GM23338 (cell line): ENCODE data around the gene DDRGK1. TPM values are rescaled to one million over a fixed set of nuclear protein-coding genes. Genes with fewer than 3 reads are reported as not detected.
A peak's percentile ranks its signal among the peaks of the same experiment; 100 is the strongest.

Experiments used
- ATAC-seq: fragments of 200-7000 bp; cut with Tn5 transposase; 3 replicates; pipeline ENCODE4 v1.9.1; 2020
- DNase-seq: peaks from one replicate; pipeline ENCODE4 v3.0.0-alpha.2; 2015; ENCODE audit warnings: low spot score
- H2AFZ ChIP-seq: fragments of 200-600 bp; sonication (generic); 2 replicates; pipeline ENCODE4 v1.8.0; 2016; ENCODE audit warnings: antibody characterized with exemption, mild to moderate bottlenecking, moderate library complexity
- H3F3A ChIP-seq: fragments of 200-600 bp; sonication (generic); replicated peaks from 2 replicates; pipeline ENCODE4 v1.8.0; 2017; ENCODE audit warnings: antibody characterized with exemption, mixed run types, low read depth
- H3K27ac ChIP-seq: fragments of 200-600 bp; sonication (generic); 2 replicates; pipeline ENCODE4 v1.6.1; 2016; ENCODE audit warnings: low read depth
- H3K27me3 ChIP-seq: fragments of 200-600 bp; sonication (generic); 2 replicates; pipeline ENCODE4 v1.8.0; 2016; ENCODE audit warnings: mild to moderate bottlenecking, mixed run types, moderate library complexity; ENCODE audit not compliant: insufficient read depth
- H3K36me3 ChIP-seq: fragments of 200-600 bp; sonication (generic); 2 replicates; pipeline ENCODE4 v1.8.0; 2016; ENCODE audit warnings: mild to moderate bottlenecking; ENCODE audit not compliant: insufficient read depth
- H3K4me1 ChIP-seq: fragments of 200-600 bp; sonication (generic); 2 replicates; pipeline ENCODE4 v1.8.0; 2016; ENCODE audit warnings: mild to moderate bottlenecking, moderate library complexity; ENCODE audit not compliant: insufficient read depth
- H3K4me2 ChIP-seq: fragments of 200-600 bp; sonication (generic); 2 replicates; pipeline ENCODE4 v1.7.1; 2017; ENCODE audit warnings: mixed run types
- H3K4me3 ChIP-seq: fragments of 200-600 bp; sonication (generic); 2 replicates; pipeline ENCODE4 v1.6.1; 2016; ENCODE audit warnings: mixed run types
- H3K79me2 ChIP-seq: fragments of 200-600 bp; sonication (generic); replicated peaks from 2 replicates; pipeline ENCODE4 v1.8.0; 2017; ENCODE audit warnings: mild to moderate bottlenecking; ENCODE audit not compliant: insufficient read depth
- H3K9me2 ChIP-seq: fragments of 200-600 bp; sonication (generic); 2 replicates; pipeline ENCODE4 v1.8.0; 2017; ENCODE audit not compliant: insufficient read depth
- H4K20me1 ChIP-seq: fragments of 200-600 bp; sonication (generic); replicated peaks from 2 replicates; pipeline ENCODE4 v1.8.0; 2017; ENCODE audit warnings: mild to moderate bottlenecking; ENCODE audit not compliant: insufficient read depth
- H3K27ac Mint-ChIP-seq: 2 replicates; pipeline ENCODE4 v1.8.0; 2020; ENCODE audit warnings: inconsistent platforms, mild to moderate bottlenecking, moderate library complexity, mixed read lengths
- H3K27me3 Mint-ChIP-seq: 3 replicates; pipeline ENCODE4 v1.8.0; 2022; ENCODE audit warnings: low read depth, mild to moderate bottlenecking, moderate library complexity, mixed read lengths, inconsistent platforms; ENCODE audit not compliant: insufficient read depth, poor library complexity
- H3K36me3 Mint-ChIP-seq: 3 replicates; pipeline ENCODE4 v1.8.0; 2021; ENCODE audit warnings: low read depth, mild to moderate bottlenecking, inconsistent platforms, moderate library complexity, mixed read lengths
- H3K4me1 Mint-ChIP-seq: 3 replicates; pipeline ENCODE4 v1.8.0; 2020; ENCODE audit warnings: mild to moderate bottlenecking, inconsistent platforms, mixed read lengths
- H3K4me3 Mint-ChIP-seq: 3 replicates; pipeline ENCODE4 v1.8.0; 2021; ENCODE audit warnings: moderate library complexity, mild to moderate bottlenecking, inconsistent platforms, mixed read lengths
- H3K9me3 Mint-ChIP-seq: 3 replicates; pipeline ENCODE4 v1.8.0; 2020; ENCODE audit warnings: moderate library complexity, mild to moderate bottlenecking, inconsistent platforms, mixed read lengths
- CREB1 ChIP-seq: fragments of 250-450 bp; sonication (Bioruptor Pico); IDR thresholded peaks from 2 replicates; pipeline ENCODE4 v1.5.0; 2020; ENCODE audit warnings: low read depth, mild to moderate bottlenecking, moderate library complexity
- CTCF ChIP-seq, 2 experiments: fragments of 200-600 bp in 1 of 2; sonication (generic) in 1 of 2; conservative IDR thresholded peaks; 2 replicates each; pipeline versions ENCODE4 v1.5.1 to v1.6.1; 2016 to 2017; ENCODE audit warnings: antibody characterized with exemption in 2 of 2, low read depth in 2 of 2, mild to moderate bottlenecking in 2 of 2, moderate library complexity in 1 of 2
- ETS1 ChIP-seq: IDR thresholded peaks from 2 replicates; pipeline ENCODE4 v1.6.1; 2016; ENCODE audit warnings: antibody characterized with exemption
- EZH2 ChIP-seq: fragments of 200-600 bp; sonication (generic); IDR thresholded peaks from one replicate; pipeline ENCODE4 v1.8.0; 2017; ENCODE audit warnings: antibody characterized with exemption, mild to moderate bottlenecking, low read depth; ENCODE audit not compliant: unreplicated experiment
- EZH2phosphoT487 ChIP-seq: fragments of 200-600 bp; sonication (generic); IDR thresholded peaks from one replicate; pipeline ENCODE4 v1.8.1; 2018; ENCODE audit warnings: antibody characterized with exemption; ENCODE audit not compliant: unreplicated experiment
- NANOG ChIP-seq: IDR thresholded peaks from 2 replicates; pipeline ENCODE4 v1.6.1; 2016; ENCODE audit warnings: antibody characterized with exemption, borderline replicate concordance
- REST ChIP-seq: IDR thresholded peaks from one replicate; pipeline ENCODE4 v1.6.1; 2018; ENCODE audit warnings: antibody characterized with exemption; ENCODE audit not compliant: unreplicated experiment
- STAT1 ChIP-seq: IDR thresholded peaks from one replicate; pipeline ENCODE4 v1.6.1; 2016; ENCODE audit warnings: antibody characterized with exemption; ENCODE audit not compliant: unreplicated experiment
- ZNF114 ChIP-seq: fragments of 250-450 bp; sonication (Bioruptor Pico); IDR thresholded peaks from 2 replicates; pipeline ENCODE4 v1.5.0; 2020; ENCODE audit warnings: mild to moderate bottlenecking, moderate library complexity
- ZNF331 ChIP-seq: fragments of 250-450 bp; sonication (Bioruptor Pico); IDR thresholded peaks from 2 replicates; pipeline ENCODE4 v1.5.0; 2020; ENCODE audit warnings: low read depth, mild to moderate bottlenecking, moderate library complexity
- ZNF462 ChIP-seq: fragments of 250-450 bp; sonication (Bioruptor Pico); IDR thresholded peaks from 2 replicates; pipeline ENCODE4 v1.5.0; 2020; ENCODE audit warnings: mild to moderate bottlenecking, moderate library complexity
- polyA plus RNA-seq: library from polyadenylated mRNA; unstranded; fragments of >200 nt; fragmentation: Nextera tagmentation; extraction: Ambion mirVana; gene quantifications from 2 replicates; pipeline ENCODE4 v1.2.1, GENCODE V29; 2016
- total RNA-seq: library from RNA; depleted of rRNA; stranded (reverse); fragments of >200 nt; shearing (Covaris generic); gene quantifications from 2 replicates; pipeline ENCODE4 v1.2.3, GENCODE V29; 2014

DDRGK1 gene
- total and polyA plus RNA-seq, 2 experiments from 2014 or later: 44.0 to 45.5 TPM

DNA sequence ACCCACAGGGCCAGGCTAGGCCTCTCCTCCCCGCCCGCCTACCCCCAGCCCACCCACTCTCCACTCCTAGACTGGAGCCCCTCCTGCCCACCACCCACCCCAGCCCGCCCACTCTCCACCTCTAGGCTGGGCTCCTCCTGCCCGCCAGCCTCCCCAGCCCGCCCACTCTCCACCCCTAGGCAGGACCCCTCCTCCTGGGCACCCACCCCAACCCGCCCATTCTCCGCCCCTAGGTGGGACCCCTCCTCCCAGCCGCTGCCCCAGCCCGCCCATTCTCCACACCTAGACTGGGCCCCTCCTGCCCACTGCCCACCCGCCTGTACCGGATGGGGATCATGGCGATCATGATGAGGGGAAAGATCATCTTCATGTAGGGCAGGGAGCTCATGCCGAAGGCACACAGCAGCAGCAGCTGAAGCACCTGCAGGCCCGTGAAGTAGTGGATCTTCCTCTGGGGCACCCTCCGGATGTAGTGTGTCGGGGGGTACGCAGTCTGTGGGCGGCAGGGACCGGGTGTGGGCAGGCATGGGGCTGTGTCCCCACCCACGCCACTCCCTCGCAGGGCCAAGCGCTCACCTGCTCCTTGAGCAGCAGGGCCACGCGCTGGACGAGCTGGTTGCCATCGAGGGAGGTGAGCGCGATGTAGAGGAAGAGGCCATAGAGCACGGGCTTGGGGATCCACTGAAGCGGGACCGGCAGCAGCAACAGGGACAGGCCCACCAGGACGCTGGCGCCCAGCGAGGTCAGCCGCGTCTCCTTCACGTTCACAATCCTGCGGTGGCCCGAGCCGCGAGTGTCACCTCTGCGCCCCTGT is 23.7 kb upstream of the DDRGK1 start (continued):
- TF ChIP-seq STAT1 (no peak), EZH2phosphoT487 (no peak), ZNF331 (CRISPR knock-in tag) (no peak), ZNF114 (no peak), CTCF (conservative IDR thresholded peaks at IDR 0.05; ENCODE audit: low read depth in 2 of 2) (no peak), NANOG (no peak), CREB1 (CRISPR knock-in tag) (no peak)

DNA sequence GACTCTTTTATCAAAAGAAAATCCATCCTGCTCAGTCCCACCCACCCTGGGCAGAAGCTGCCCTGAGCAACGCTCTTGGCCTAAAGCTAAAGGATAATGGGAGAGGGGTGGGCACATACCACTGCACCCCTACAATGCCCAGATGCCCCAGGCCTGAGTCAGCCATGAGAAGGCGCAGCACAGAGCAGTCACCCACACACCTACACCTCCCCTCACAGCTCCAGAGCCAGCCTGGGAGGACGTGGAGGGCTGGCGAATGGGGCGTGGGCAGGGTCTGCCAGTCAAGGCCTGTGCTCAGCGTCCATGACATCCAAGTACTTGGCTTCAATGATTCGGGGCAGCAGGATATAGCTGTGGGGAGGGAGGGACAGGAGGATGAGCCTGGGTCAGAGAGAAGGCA is 23.0 kb upstream of the DDRGK1 start:
- Histone ChIP-seq H3K27ac (no peak overlapping the region), H3K4me2 (no peak overlapping the region), H3K27me3 (no peaks in the 10 kb centered on the region), H3K4me1 (no peaks in the 10 kb centered on the region; the same call in 1 of the 2 replicates), H4K20me1 (no peaks in the 10 kb centered on the region), H2AFZ (no peak overlapping the region), H3K4me3 (no peak overlapping the region), H3F3A (no peaks in the 10 kb centered on the region), H3K36me3 (no peaks in the 10 kb centered on the region), H3K9me2 (no peaks in the 10 kb centered on the region), H3K79me2 (no peaks in the 10 kb centered on the region)
- ATAC-seq: peak; percentile 11
- DNase-seq: no peak
- no peaks in the 10 kb centered on the region for H3K9me3 Mint-ChIP-seq
- H3K4me1 Mint-ChIP-seq: peaks cover 5% of the 10 kb centered on the region; the same call in 1 of the 3 replicates
- peaks cover 5% of the 10 kb centered on the region for H3K27me3 Mint-ChIP-seq
- H3K27ac Mint-ChIP-seq: no peak overlapping the region
- no peak overlapping the region for H3K4me3 Mint-ChIP-seq
- H3K36me3 Mint-ChIP-seq: peaks cover 16% of the 10 kb centered on the region; the same call in 2 of the 3 replicates
- TF ChIP-seq EZH2 (no peak), ZNF331 (CRISPR knock-in tag) (no peak), ETS1 (no peak), REST (no peak), ZNF462 (CRISPR knock-in tag) (no peak), ZNF114 (no peak), STAT1 (no peak), CREB1 (CRISPR knock-in tag) (no peak)
